PC-3 (cell line): Measurements from ENCODE around the gene ADAM11. TPM values are rescaled to one million over a fixed set of nuclear protein-coding genes. Genes with fewer than 3 reads are reported as not detected.

ENCODE experiments used
- ATAC-seq: fragments of 200-7000 bp; cut with Tn5 transposase; 2 replicates; pipeline ENCODE4 v1.9.1; 2020; ENCODE audit warnings: mild to moderate bottlenecking, moderate library complexity
- Bru-seq: library from RNA; stranded (reverse); fragments of 400-500 nt; gene quantifications from one replicate; lab custom pipeline; 2021; lab: Mats Ljungman, UMichigan
- BruChase-seq, 2 experiments: library from RNA; stranded (reverse); fragments of 400-500 nt; gene quantifications; one replicate each; lab custom pipeline; 2021; lab: Mats Ljungman, UMichigan
- BruUV-seq: library from RNA; stranded (reverse); fragments of 400-500 nt; replicated peaks from 2 replicates; lab custom pipeline; 2021; lab: Mats Ljungman, UMichigan
- CTCF ChIA-PET: fragments of 300-600 bp; sonication (Branson Sonifier 250); formaldehyde crosslinking; loops from one replicate; lab custom pipeline; 2022; ENCODE audit warnings: antibody characterized with exemption; lab: Charles Lee
- POLR2A ChIA-PET: fragments of 300-600 bp; sonication (Branson Sonifier 250); formaldehyde crosslinking; loops from one replicate; lab custom pipeline; 2022; ENCODE audit warnings: antibody characterized with exemption; ENCODE audit not compliant: unreplicated experiment; lab: Charles Lee
- DNase-seq: peaks from one replicate; pipeline ENCODE4 v3.0.0-alpha.2; 2015
- H2AFZ ChIP-seq: fragments of 300-600 bp; sonication (generic); 2 replicates; pipeline ENCODE4 v1.6.0; 2016; ENCODE audit warnings: antibody characterized with exemption, low read length
- H3F3A ChIP-seq: fragments of 300-600 bp; sonication (generic); one replicate; pipeline ENCODE4 v1.6.0; 2017; ENCODE audit warnings: antibody characterized with exemption, low read length, control low read depth, mild to moderate bottlenecking; ENCODE audit not compliant: unreplicated experiment
- H3K27ac ChIP-seq: fragments of 300-600 bp; sonication (generic); 2 replicates; pipeline ENCODE4 v1.5.1; 2016; ENCODE audit warnings: mild to moderate bottlenecking, low read length
- H3K27me3 ChIP-seq: fragments of 300-600 bp; sonication (generic); 2 replicates; pipeline ENCODE4 v1.6.1; 2016; ENCODE audit warnings: low read length, mixed read lengths
- H3K36me3 ChIP-seq: fragments of 300-600 bp; sonication (generic); 2 replicates; pipeline ENCODE4 v1.6.1; 2016; ENCODE audit warnings: low read depth, mixed run types, low read length, mixed read lengths
- H3K4me1 ChIP-seq: fragments of 300-600 bp; sonication (generic); 2 replicates; pipeline ENCODE4 v1.5.1; 2016; ENCODE audit warnings: low read length; ENCODE audit not compliant: insufficient read depth
- H3K4me2 ChIP-seq: fragments of 300-600 bp; sonication (generic); 2 replicates; pipeline ENCODE4 v1.6.0; 2016; ENCODE audit warnings: low read length
- H3K4me3 ChIP-seq: fragments of 300-600 bp; sonication (generic); 2 replicates; pipeline ENCODE4 v1.5.1; 2016; ENCODE audit warnings: mild to moderate bottlenecking, low read length, mixed read lengths
- H3K79me2 ChIP-seq: fragments of 300-600 bp; sonication (generic); 2 replicates; pipeline ENCODE4 v1.6.1; 2017; ENCODE audit warnings: low read length, mixed read lengths
- H3K9ac ChIP-seq: fragments of 300-600 bp; sonication (generic); 2 replicates; pipeline ENCODE4 v1.6.0; 2016; ENCODE audit warnings: mild to moderate bottlenecking, low read length
- H3K9me2 ChIP-seq: fragments of 300-600 bp; sonication (generic); replicated peaks from 2 replicates; pipeline ENCODE4 v1.6.1; 2016; ENCODE audit warnings: mixed run types, low read length, mixed read lengths
- H3K9me3 ChIP-seq: fragments of 300-600 bp; sonication (generic); 2 replicates; pipeline ENCODE4 v1.6.1; 2016; ENCODE audit warnings: low read length, mixed read lengths
- H4K20me1 ChIP-seq: fragments of 300-600 bp; sonication (generic); 2 replicates; pipeline ENCODE4 v1.6.1; 2016; ENCODE audit warnings: low read length, mixed read lengths
- EZH2 ChIP-seq: fragments of 300-600 bp; sonication (generic); IDR thresholded peaks from one replicate; pipeline ENCODE4 v1.6.1; 2017; ENCODE audit warnings: antibody characterized with exemption, mild to moderate bottlenecking, low read length; ENCODE audit not compliant: unreplicated experiment
- EZH2phosphoT487 ChIP-seq: fragments of 300-600 bp; sonication (generic); IDR thresholded peaks from 2 replicates; pipeline ENCODE4 v1.6.1; 2018; ENCODE audit warnings: mild to moderate bottlenecking, antibody characterized with exemption, low read length, borderline replicate concordance
- intact Hi-C: fragments of 100-400 bp; cut with micrococcal nuclease; formaldehyde crosslinking; loops from 2 replicates; pipeline ENCODE4 v1.9.0; 2023
- long read RNA-seq: library from polyadenylated mRNA; unstranded; transcript quantifications from one replicate; pipeline ENCODE4 v2.0.0, GENCODE V29; 2021; ENCODE audit not compliant: unreplicated experiment
- total RNA-seq: library from RNA; depleted of rRNA; stranded (reverse); fragments of >200 nt; gene quantifications from 2 replicates; pipeline ENCODE4 v1.2.3, GENCODE V29; 2014; rRNA removed
- TF ChIP-seq, protein P1 (sequence below): fragments of 300-600 bp; sonication (generic); conservative IDR thresholded peaks from 2 replicates; pipeline ENCODE4 v1.5.1; 2017; ENCODE audit warnings: antibody characterized with exemption, low read depth, mild to moderate bottlenecking, low read length

Gene ADAM11, protein sequence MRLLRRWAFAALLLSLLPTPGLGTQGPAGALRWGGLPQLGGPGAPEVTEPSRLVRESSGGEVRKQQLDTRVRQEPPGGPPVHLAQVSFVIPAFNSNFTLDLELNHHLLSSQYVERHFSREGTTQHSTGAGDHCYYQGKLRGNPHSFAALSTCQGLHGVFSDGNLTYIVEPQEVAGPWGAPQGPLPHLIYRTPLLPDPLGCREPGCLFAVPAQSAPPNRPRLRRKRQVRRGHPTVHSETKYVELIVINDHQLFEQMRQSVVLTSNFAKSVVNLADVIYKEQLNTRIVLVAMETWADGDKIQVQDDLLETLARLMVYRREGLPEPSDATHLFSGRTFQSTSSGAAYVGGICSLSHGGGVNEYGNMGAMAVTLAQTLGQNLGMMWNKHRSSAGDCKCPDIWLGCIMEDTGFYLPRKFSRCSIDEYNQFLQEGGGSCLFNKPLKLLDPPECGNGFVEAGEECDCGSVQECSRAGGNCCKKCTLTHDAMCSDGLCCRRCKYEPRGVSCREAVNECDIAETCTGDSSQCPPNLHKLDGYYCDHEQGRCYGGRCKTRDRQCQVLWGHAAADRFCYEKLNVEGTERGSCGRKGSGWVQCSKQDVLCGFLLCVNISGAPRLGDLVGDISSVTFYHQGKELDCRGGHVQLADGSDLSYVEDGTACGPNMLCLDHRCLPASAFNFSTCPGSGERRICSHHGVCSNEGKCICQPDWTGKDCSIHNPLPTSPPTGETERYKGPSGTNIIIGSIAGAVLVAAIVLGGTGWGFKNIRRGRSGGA
- total RNA-seq (2.7 and 2.9 TPM in 2 replicates), Bru-seq, nascent RNA (percentile 27 among the genes with signal in this experiment), BruChase-seq, experiment 1, labeled RNA remaining after a 6-hour chase (percentile 48 among the genes with signal in this experiment), BruChase-seq, experiment 2, labeled RNA remaining after a 2-hour chase (percentile 35 among the genes with signal in this experiment)
- long read RNA-seq, partial matches to known transcripts, result 11 of 16 reads
- long read RNA-seq, other reads (novel, unspliced or antisense), result 5 of 16 reads

DNA sequence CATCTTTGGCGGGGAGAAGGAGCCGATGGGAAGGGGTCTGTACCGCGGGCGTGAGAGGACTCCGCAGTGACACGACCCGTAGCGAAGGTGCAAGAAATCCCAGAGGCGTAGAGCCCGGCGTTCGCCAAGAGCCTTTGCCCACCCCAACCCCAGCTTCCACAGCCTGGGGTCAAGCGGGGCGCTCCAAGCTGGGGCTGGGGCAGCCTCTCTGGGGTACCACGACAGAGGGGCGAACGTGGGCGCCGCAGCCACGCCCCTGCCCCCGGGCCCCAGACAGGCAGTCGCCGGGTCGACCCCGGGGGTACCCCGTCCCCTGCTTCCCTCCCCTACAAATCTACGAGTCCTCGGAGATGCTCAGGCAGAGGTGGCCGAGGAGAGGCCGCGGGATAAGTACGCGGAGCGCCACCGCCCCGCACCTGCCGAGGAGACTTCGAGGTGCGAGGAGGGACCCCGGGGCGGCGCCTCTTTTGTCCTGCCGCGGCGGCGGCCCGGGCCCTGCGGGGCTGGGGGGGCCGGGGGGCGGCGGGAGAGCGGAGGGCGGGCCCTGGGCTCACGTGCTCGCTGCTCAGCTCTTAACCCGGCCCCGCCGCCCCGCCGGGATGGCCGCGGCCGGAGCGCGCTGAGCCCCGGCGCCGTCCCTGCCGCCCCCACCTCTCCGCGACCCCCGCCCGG is at the start of gene ADAM11:
TSS of gene ADAM11 (plus strand) at position 575 of the 672 bp plus-strand sequence. CDS start 212 bp downstream, outside the sequence.
- Histone ChIP-seq H3K36me3 (no peaks in the 10 kb centered on the region), H3K9ac (no peak within 1 kb of the TSS), H3K9me3 (no peaks in the 10 kb centered on the region), H3K9me2 (no peaks in the 10 kb centered on the region), H2AFZ (peak within 1 kb of the TSS; percentile 74), H3F3A (no peaks in the 10 kb centered on the region), H3K27ac (no peak within 1 kb of the TSS), H4K20me1 (no peaks in the 10 kb centered on the region), H3K4me2 (peak within 1 kb of the TSS; percentile 95), H3K27me3 (0 out of 2 replicates have a peak, but pooled peaks cover 5% of the 10 kb centered on the region), H3K79me2 (no peaks in the 10 kb centered on the region), H3K4me3 (peak within 1 kb of the TSS; percentile 68), H3K4me1 (peaks cover 4% of the 10 kb centered on the region; the same call in 1 of the 2 replicates)
- CTCF ChIA-PET, result interaction anchor here (0.6 kb wide), 1 partner anchor 266 kb away, joined by 10 read pairs; no protein-coding TSS in a partner anchor
- DNase-seq, result no peak
- TF ChIP-seq EZH2phosphoT487 (no peak), EZH2 (no peak)
- TF ChIP-seq, protein P1, sequence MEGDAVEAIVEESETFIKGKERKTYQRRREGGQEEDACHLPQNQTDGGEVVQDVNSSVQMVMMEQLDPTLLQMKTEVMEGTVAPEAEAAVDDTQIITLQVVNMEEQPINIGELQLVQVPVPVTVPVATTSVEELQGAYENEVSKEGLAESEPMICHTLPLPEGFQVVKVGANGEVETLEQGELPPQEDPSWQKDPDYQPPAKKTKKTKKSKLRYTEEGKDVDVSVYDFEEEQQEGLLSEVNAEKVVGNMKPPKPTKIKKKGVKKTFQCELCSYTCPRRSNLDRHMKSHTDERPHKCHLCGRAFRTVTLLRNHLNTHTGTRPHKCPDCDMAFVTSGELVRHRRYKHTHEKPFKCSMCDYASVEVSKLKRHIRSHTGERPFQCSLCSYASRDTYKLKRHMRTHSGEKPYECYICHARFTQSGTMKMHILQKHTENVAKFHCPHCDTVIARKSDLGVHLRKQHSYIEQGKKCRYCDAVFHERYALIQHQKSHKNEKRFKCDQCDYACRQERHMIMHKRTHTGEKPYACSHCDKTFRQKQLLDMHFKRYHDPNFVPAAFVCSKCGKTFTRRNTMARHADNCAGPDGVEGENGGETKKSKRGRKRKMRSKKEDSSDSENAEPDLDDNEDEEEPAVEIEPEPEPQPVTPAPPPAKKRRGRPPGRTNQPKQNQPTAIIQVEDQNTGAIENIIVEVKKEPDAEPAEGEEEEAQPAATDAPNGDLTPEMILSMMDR, result no peak
- intact Hi-C loops, result no loop called here
- POLR2A ChIA-PET, result no interaction called here
- no TSS peak for BruUV-seq
- ATAC-seq, result peak; percentile 52

DNA sequence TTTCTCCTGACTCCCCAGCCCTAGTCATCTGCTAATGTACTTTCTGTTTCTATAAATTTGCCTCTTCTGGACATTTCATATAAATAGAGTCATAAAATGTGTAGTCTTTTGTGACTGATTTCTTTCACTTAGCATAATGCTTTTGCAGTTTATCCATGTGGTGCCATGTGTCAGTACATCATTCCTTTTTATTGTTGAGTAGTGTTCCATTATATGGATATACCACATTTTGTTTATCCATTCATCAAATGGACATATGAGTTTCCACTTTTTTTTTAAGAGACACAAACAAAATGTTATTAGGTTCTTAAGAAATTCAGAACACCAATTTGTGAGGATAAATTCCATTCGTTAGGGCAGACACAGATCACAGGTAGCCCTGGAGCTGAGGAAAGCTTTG is 39.3 kb upstream of the ADAM11 start:
- DNase-seq (no peak), ATAC-seq (no peak)
- 0 out of 2 replicates have a peak, but pooled peaks cover under 1% of the 10 kb centered on the region for H3K79me2 ChIP-seq
- intact Hi-C loops, result no loop called here
- H3K4me3 ChIP-seq, result no peak overlapping the region
- H3K36me3 ChIP-seq, result peaks cover 37% of the 10 kb centered on the region
- H3K27me3 ChIP-seq, result no peaks in the 10 kb centered on the region
- no peaks in the 10 kb centered on the region for H4K20me1 ChIP-seq
- H3K4me1 ChIP-seq, result no peaks in the 10 kb centered on the region
- CTCF ChIA-PET, result no interaction called here
- no peaks in the 10 kb centered on the region for H3K9me3 ChIP-seq
- H3K9me2 ChIP-seq, result no peaks in the 10 kb centered on the region
- no peaks in the 10 kb centered on the region for H3F3A ChIP-seq
- H3K9ac ChIP-seq, result no peak overlapping the region
- POLR2A ChIA-PET, result no interaction called here
- no peak overlapping the region for H3K27ac ChIP-seq
- TF ChIP-seq, protein P1, result no peak
- TF ChIP-seq EZH2phosphoT487, result no peak
- no peak for TF ChIP-seq EZH2
- H2AFZ ChIP-seq, result no peak overlapping the region
- no TSS peak for BruUV-seq
- no peak overlapping the region for H3K4me2 ChIP-seq
